Daoy (cell line): ENCODE measurements around the gene EEF2K. TPM values are rescaled to one million over a fixed set of nuclear protein-coding genes. Genes with fewer than 3 reads are reported as not detected.

Experiments used
- DNase-seq: peaks from one replicate; pipeline ENCODE4 v3.0.0-alpha.2; 2015; ENCODE audit warnings: low read depth
- total RNA-seq: library from RNA; depleted of rRNA; stranded (reverse); fragments of >200 nt; shearing (Covaris generic); gene quantifications from 2 replicates; pipeline ENCODE4 v1.2.3, GENCODE V29; 2014

The EEF2K gene
- total RNA-seq, 1 experiment from 2014 or later = 7.3 TPM

- DNase-seq = no peak
Observed at GRCh38 chr16:22240023-22240710, 34.1 kb downstream of the EEF2K start.

- DNase-seq = peak; percentile 38
Observed at GRCh38 chr16:22250522-22250921, 44.4 kb downstream of the EEF2K start.

GRCh38 chr16:22252317-22252716 lies 46.2 kb downstream of the EEF2K start:
- DNase-seq = no peak

GRCh38 chr16:22253272-22253671 lies 47.2 kb downstream of the EEF2K start:
- DNase-seq = no peak

- DNase-seq = no peak
Observed at GRCh38 chr16:22255335-22255734, 49.3 kb downstream of the EEF2K start.

GRCh38 chr16:22257440-22257839 lies 51.4 kb downstream of the EEF2K start:
- no peak for DNase-seq

GRCh38 chr16:22260490-22260889 lies 54.4 kb downstream of the EEF2K start:
- no peak for DNase-seq

GRCh38 chr16:22262460-22262859 lies 56.4 kb downstream of the EEF2K start:
- peak; percentile 37 for DNase-seq

- DNase-seq = no peak
Observed at GRCh38 chr16:22264786-22265185, 58.7 kb downstream of the EEF2K start.

GRCh38 chr16:22265351-22265750 lies 59.3 kb downstream of the EEF2K start:
- DNase-seq = no peak

GRCh38 chr16:22266546-22266945 lies 60.5 kb downstream of the EEF2K start:
- DNase-seq = no peak

- DNase-seq = no peak
Observed at GRCh38 chr16:22267764-22268163, 61.7 kb downstream of the EEF2K start.

GRCh38 chr16:22270525-22270924 lies 64.4 kb downstream of the EEF2K start:
- DNase-seq = no peak

- DNase-seq = no peak
Observed at GRCh38 chr16:22272870-22273650, 67.0 kb downstream of the EEF2K start.

GRCh38 chr16:22274916-22275315 lies 68.8 kb downstream of the EEF2K start:
- DNase-seq = no peak

GRCh38 chr16:22278441-22279230 lies 72.6 kb downstream of the EEF2K start:
- no peak for DNase-seq

- DNase-seq = no peak
Observed at GRCh38 chr16:22282254-22282892, 76.3 kb downstream of the EEF2K start.

- DNase-seq = no peak
Observed at GRCh38 chr16:22284637-22285036, 78.6 kb downstream of the EEF2K start.

- DNase-seq = no peak
Observed at GRCh38 chr16:22285080-22285479, 79.0 kb downstream of the EEF2K start.

GRCh38 chr16:22291020-22291419 lies 84.9 kb downstream of the EEF2K start:
- DNase-seq = no peak

- DNase-seq = no peak
Observed at GRCh38 chr16:22291860-22292318, 85.8 kb downstream of the EEF2K start.

- DNase-seq = no peak
Observed at GRCh38 chr16:22292320-22292719, 86.2 kb downstream of the EEF2K start.
